Neural cell (in vitro differentiated cells): ENCODE data around the gene GPRC5B. TPM values are rescaled to one million over a fixed set of nuclear protein-coding genes. Genes with fewer than 3 reads are reported as not detected.

Source experiments
- H2AFZ ChIP-seq: fragments of 200-600, 300-800 bp; sonication (generic), shearing (Covaris generic); 2 replicates; pipeline ENCODE4 v1.6.0; 2014; ENCODE audit warnings: low read depth, mild to moderate bottlenecking, antibody characterized with exemption, low read length, moderate library complexity
- H3F3A ChIP-seq: fragments of 200-600 bp; shearing (Covaris generic); 2 replicates; pipeline ENCODE4 v1.6.1; 2016; ENCODE audit warnings: mild to moderate bottlenecking, moderate library complexity, mixed read lengths, antibody characterized with exemption, low read length; ENCODE audit not compliant: insufficient read depth, poor library complexity, severe bottlenecking
- H3K27ac ChIP-seq: fragments of 200-600, 300-800 bp; sonication (generic), shearing (Covaris generic); 2 replicates; pipeline ENCODE4 v1.5.1; 2014; ENCODE audit warnings: mild to moderate bottlenecking, low read length, moderate library complexity
- H3K27me3 ChIP-seq: fragments of 300-800, 200-600 bp; sonication (generic), shearing (Covaris generic); 2 replicates; pipeline ENCODE4 v1.6.0; 2014; ENCODE audit warnings: mild to moderate bottlenecking, low read depth, low read length, moderate library complexity; ENCODE audit not compliant: insufficient read depth
- H3K36me3 ChIP-seq: fragments of 300-800, 200-600 bp; sonication (generic), shearing (Covaris generic); 2 replicates; pipeline ENCODE4 v1.5.1; 2014; ENCODE audit warnings: mild to moderate bottlenecking, antibody characterized with exemption, low read length, moderate library complexity; ENCODE audit not compliant: insufficient read depth
- H3K4me2 ChIP-seq: fragments of 300-800, 200-600 bp; sonication (generic), shearing (Covaris generic); 2 replicates; pipeline ENCODE4 v1.6.0; 2014; ENCODE audit warnings: mild to moderate bottlenecking, low read length
- H3K4me3 ChIP-seq: fragments of 300-800, 200-600 bp; sonication (generic), shearing (Covaris generic); 2 replicates; pipeline ENCODE4 v1.5.1; 2014; ENCODE audit warnings: mild to moderate bottlenecking, low read length, moderate library complexity
- H3K79me2 ChIP-seq: fragments of 200-600 bp; shearing (Covaris generic); replicated peaks from 2 replicates; pipeline ENCODE4 v1.6.0; 2014; ENCODE audit warnings: mild to moderate bottlenecking, low read length, moderate library complexity; ENCODE audit not compliant: insufficient read depth
- H3K9ac ChIP-seq: fragments of 300-800, 200-600 bp; sonication (generic), shearing (Covaris generic); 2 replicates; pipeline ENCODE4 v1.6.1; 2016; ENCODE audit warnings: mild to moderate bottlenecking, low read length, mixed read lengths
- H3K9me2 ChIP-seq: fragments of 200-600 bp; shearing (Covaris generic); 2 replicates; pipeline ENCODE4 v1.6.1; 2016; ENCODE audit warnings: mild to moderate bottlenecking, low read length, mixed read lengths; ENCODE audit not compliant: insufficient read depth
- H3K9me3 ChIP-seq: fragments of 200-600, 300-800 bp; sonication (generic), shearing (Covaris generic); 2 replicates; pipeline ENCODE4 v1.6.1; 2016; ENCODE audit warnings: mild to moderate bottlenecking, mixed run types, low read length, moderate library complexity, mixed read lengths
- H4K20me1 ChIP-seq: fragments of 200-600 bp; shearing (Covaris generic); 2 replicates; pipeline ENCODE4 v1.6.1; 2016; ENCODE audit warnings: mild to moderate bottlenecking, mixed run types; ENCODE audit not compliant: insufficient read depth
- EP300 ChIP-seq: fragments of 450-650 bp; conservative IDR thresholded peaks from 2 replicates; pipeline ENCODE4 v1.6.1; 2014; ENCODE audit warnings: antibody characterized with exemption, mild to moderate bottlenecking, moderate library complexity; ENCODE audit not compliant: poor library complexity, severe bottlenecking
- EZH2 ChIP-seq: fragments of 200-600, 300-800 bp; shearing (Covaris generic), sonication (generic); IDR thresholded peaks from 2 replicates; pipeline ENCODE4 v1.6.1; 2014; ENCODE audit warnings: antibody characterized with exemption, low read length, borderline replicate concordance, mild to moderate bottlenecking; ENCODE audit not compliant: insufficient read depth, poor library complexity, severe bottlenecking
- MXI1 ChIP-seq: fragments of 450-650 bp; conservative IDR thresholded peaks from 2 replicates; pipeline ENCODE4 v1.6.1; 2014; ENCODE audit warnings: antibody characterized with exemption, mild to moderate bottlenecking; ENCODE audit not compliant: poor library complexity, severe bottlenecking
- POLR2AphosphoS5 ChIP-seq: IDR thresholded peaks from 2 replicates; pipeline ENCODE4 v1.6.1; 2012
- RAD21 ChIP-seq: fragments of 450-650 bp; conservative IDR thresholded peaks from 2 replicates; pipeline ENCODE4 v1.6.1; 2014; ENCODE audit warnings: antibody characterized with exemption, mild to moderate bottlenecking, moderate library complexity
- SMC3 ChIP-seq: fragments of 450-650 bp; conservative IDR thresholded peaks from 2 replicates; pipeline ENCODE4 v1.6.1; 2014; ENCODE audit warnings: antibody characterized with exemption, mild to moderate bottlenecking, moderate library complexity; ENCODE audit not compliant: poor library complexity
- TAF1 ChIP-seq: IDR thresholded peaks from 2 replicates; pipeline ENCODE4 v1.6.1; 2012; ENCODE audit warnings: low read depth
- polyA plus RNA-seq: library from polyadenylated mRNA; depleted of rRNA; stranded (reverse); fragments of >200 nt; gene quantifications from 2 replicates; pipeline ENCODE4 v1.2.3, GENCODE V29; 2014
- TF ChIP-seq, protein P1 (sequence below): fragments of 450-650 bp; IDR thresholded peaks from 2 replicates; pipeline ENCODE4 v1.5.1; 2014; ENCODE audit warnings: antibody characterized with exemption, mild to moderate bottlenecking, moderate library complexity; ENCODE audit not compliant: poor library complexity, severe bottlenecking
- TF ChIP-seq, protein P2 (sequence below): IDR thresholded peaks from 2 replicates; pipeline ENCODE4 v1.6.1; 2012; ENCODE audit warnings: borderline replicate concordance

Gene GPRC5B
- polyA plus RNA-seq, 1 donor from 2014 or later: 25.4 TPM

DNA sequence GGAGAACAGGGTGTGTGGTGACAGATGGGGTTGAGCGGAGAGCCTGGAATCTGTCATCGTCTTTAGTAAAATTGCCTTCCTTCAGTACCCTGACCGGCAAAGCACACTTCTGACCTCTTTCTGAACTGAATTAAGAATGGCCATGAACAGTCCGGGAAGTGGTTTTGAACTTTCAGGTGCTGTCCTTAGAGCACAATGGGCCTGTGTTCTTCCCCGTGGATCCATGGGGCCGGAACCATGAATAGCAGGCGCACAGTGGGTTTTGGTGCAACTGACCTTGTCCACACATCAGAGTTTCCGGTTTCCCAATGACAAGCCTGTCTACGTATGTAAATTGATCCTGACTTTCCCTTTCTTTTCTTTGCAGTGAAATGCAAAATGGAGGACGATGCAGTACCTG lies 28.5 kb downstream of the GPRC5B start:
- H3K4me3 ChIP-seq: no peak overlapping the region
- peaks cover 3% of the 10 kb centered on the region for H3F3A ChIP-seq
- no peak overlapping the region for H3K4me2 ChIP-seq
- H3K9ac ChIP-seq: no peak overlapping the region
- H3K79me2 ChIP-seq: peaks cover 12% of the 10 kb centered on the region
- no peak for TF ChIP-seq POLR2AphosphoS5
- TF ChIP-seq, protein P1, sequence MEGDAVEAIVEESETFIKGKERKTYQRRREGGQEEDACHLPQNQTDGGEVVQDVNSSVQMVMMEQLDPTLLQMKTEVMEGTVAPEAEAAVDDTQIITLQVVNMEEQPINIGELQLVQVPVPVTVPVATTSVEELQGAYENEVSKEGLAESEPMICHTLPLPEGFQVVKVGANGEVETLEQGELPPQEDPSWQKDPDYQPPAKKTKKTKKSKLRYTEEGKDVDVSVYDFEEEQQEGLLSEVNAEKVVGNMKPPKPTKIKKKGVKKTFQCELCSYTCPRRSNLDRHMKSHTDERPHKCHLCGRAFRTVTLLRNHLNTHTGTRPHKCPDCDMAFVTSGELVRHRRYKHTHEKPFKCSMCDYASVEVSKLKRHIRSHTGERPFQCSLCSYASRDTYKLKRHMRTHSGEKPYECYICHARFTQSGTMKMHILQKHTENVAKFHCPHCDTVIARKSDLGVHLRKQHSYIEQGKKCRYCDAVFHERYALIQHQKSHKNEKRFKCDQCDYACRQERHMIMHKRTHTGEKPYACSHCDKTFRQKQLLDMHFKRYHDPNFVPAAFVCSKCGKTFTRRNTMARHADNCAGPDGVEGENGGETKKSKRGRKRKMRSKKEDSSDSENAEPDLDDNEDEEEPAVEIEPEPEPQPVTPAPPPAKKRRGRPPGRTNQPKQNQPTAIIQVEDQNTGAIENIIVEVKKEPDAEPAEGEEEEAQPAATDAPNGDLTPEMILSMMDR: no peak
- no peaks in the 10 kb centered on the region for H3K36me3 ChIP-seq
- no peaks in the 10 kb centered on the region for H3K9me3 ChIP-seq
- no peaks in the 10 kb centered on the region for H4K20me1 ChIP-seq
- no peak overlapping the region for H3K27ac ChIP-seq
- H3K9me2 ChIP-seq: no peaks in the 10 kb centered on the region
- no peak overlapping the region for H2AFZ ChIP-seq
- no peaks in the 10 kb centered on the region for H3K27me3 ChIP-seq

DNA sequence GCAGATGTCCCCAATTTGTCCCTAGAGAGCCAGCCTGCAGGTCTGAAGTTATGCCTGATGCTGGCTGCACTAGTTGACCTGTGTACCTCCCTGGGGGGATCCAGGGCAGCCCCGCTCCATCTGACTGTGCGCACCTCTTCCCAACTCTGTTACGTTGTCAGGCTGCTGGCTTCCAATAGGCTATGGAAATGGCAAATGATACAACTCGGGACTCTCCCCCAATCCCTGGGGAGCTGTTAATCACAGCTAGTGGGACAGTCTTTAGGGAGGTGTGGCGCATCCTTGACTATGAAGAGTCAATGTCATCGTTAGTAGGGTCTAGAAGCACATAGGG lies 30.1 kb downstream of the GPRC5B start:
- Histone ChIP-seq H3K9me3 (no peaks in the 10 kb centered on the region), H3K36me3 (no peaks in the 10 kb centered on the region), H2AFZ (no peak overlapping the region), H3K4me2 (no peak overlapping the region), H3K27ac (no peak overlapping the region), H3K9me2 (no peaks in the 10 kb centered on the region), H3K27me3 (no peaks in the 10 kb centered on the region), H4K20me1 (no peaks in the 10 kb centered on the region), H3F3A (peaks cover 3% of the 10 kb centered on the region), H3K9ac (no peak overlapping the region), H3K4me3 (no peak overlapping the region), H3K79me2 (no peaks in the 10 kb centered on the region)
- TF ChIP-seq SMC3 (no peak), RAD21 (no peak), POLR2AphosphoS5 (no peak), MXI1 (no peak), EP300 (no peak), TAF1 (no peak), EZH2 (no peak)
- TF ChIP-seq, protein P1: no peak
- TF ChIP-seq, protein P2, sequence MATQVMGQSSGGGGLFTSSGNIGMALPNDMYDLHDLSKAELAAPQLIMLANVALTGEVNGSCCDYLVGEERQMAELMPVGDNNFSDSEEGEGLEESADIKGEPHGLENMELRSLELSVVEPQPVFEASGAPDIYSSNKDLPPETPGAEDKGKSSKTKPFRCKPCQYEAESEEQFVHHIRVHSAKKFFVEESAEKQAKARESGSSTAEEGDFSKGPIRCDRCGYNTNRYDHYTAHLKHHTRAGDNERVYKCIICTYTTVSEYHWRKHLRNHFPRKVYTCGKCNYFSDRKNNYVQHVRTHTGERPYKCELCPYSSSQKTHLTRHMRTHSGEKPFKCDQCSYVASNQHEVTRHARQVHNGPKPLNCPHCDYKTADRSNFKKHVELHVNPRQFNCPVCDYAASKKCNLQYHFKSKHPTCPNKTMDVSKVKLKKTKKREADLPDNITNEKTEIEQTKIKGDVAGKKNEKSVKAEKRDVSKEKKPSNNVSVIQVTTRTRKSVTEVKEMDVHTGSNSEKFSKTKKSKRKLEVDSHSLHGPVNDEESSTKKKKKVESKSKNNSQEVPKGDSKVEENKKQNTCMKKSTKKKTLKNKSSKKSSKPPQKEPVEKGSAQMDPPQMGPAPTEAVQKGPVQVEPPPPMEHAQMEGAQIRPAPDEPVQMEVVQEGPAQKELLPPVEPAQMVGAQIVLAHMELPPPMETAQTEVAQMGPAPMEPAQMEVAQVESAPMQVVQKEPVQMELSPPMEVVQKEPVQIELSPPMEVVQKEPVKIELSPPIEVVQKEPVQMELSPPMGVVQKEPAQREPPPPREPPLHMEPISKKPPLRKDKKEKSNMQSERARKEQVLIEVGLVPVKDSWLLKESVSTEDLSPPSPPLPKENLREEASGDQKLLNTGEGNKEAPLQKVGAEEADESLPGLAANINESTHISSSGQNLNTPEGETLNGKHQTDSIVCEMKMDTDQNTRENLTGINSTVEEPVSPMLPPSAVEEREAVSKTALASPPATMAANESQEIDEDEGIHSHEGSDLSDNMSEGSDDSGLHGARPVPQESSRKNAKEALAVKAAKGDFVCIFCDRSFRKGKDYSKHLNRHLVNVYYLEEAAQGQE: no peak
